ENCODE measurements around the gene KLHL26. TPM values are rescaled to one million over a fixed set of nuclear protein-coding genes. Genes with fewer than 3 reads are reported as not detected.

The KLHL26 gene
- total RNA-seq, 4 donors from 2014 or later, result 1.6 to 6.6 (median 3.4) TPM

DNA sequence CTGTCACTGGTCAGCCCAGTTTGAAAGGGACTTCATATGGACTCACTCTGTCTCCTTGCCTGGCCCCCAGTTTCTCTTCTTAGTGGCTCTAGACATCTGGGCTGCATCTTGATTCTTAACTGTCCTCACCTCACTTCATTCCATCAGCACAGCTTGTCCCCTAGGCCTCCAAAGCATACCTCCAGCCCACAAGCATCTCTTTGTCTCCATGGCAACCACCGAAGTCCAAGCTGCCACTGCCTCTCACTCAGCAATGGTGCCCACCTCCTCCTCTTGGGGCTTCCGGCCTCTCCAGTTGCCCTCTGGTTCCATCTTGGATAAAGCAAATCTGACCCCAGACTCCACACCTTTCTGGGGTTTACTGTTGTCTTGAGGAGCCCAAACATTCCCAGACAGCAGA lies 9.9 kb upstream of the KLHL26 start:
- H3K27ac ChIP-seq, result no peak overlapping the region
- 50 to 75% methylated on average over 2 of the region's 2 CpGs for WGBS, 2 donors
- intact Hi-C loops (cut with DNase I), result no loop called here

DNA sequence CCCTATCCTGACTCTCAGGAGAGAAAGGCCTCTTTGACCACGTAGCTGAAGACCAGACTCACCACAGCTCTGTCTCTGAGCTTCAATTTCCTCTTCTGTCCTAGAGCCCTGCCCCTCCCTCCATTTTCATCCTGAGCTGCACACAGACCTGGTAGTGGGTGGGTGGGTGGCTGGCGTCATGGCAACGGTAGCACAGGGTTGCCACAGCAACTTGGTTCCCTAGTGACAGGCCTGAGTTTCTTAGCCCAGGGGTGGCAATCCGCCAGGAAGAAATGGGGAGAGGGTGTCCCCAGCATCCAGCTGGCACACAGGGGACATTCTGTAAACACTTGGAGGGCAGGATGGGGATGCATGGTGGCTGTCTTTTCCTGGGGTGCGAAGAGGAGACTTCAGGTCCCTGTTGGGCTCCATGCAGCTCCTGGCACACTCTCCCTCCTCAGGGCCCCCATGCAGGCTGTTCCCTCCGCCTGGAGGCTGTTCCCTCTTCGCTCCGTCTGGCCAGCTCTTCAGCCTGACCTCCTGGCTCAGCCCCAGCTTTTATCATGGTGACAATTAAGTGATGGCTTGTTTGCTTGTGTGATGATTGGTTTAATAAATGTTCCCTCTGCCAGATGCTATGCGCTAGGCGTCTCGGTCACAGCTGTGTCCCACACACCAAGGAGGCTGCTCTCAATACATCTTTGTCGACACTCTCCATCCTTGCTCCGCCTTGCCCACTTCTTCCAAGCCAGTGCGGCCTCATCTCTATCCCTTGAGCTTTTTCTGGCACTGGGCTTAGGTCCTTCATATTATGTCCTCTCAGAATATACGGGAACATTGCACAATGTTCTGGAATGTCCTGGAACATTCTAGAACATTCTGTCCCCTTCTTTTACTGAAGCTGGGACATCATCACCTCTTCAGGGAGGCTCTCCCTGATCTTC lies 7.4 kb upstream of the KLHL26 start:
- Histone ChIP-seq H3K36me3 (no peaks in the 10 kb centered on the region), H3K9me3 (no peaks in the 10 kb centered on the region), H3K27me3 (peaks cover 0 to 4% (median 0%) of the 10 kb centered on the region in 4 donors), H3K4me3 (no peak overlapping the region), H3K4me1 (peaks cover 0 to 6% (median 4%) of the 10 kb centered on the region in 3 donors), H3K27ac (peak overlapping the region; percentile 48 to 79 (median 60))
- WGBS, 2 donors, result 64 to 67% methylated on average over 12 to 15 of the region's 15 CpGs
- DNase-seq, result no peak
- intact Hi-C loops (cut with DNase I), result no loop called here
- TF ChIP-seq POLR2A (IDR thresholded peaks at IDR 0.05), result no peak
- TF ChIP-seq, protein P1, sequence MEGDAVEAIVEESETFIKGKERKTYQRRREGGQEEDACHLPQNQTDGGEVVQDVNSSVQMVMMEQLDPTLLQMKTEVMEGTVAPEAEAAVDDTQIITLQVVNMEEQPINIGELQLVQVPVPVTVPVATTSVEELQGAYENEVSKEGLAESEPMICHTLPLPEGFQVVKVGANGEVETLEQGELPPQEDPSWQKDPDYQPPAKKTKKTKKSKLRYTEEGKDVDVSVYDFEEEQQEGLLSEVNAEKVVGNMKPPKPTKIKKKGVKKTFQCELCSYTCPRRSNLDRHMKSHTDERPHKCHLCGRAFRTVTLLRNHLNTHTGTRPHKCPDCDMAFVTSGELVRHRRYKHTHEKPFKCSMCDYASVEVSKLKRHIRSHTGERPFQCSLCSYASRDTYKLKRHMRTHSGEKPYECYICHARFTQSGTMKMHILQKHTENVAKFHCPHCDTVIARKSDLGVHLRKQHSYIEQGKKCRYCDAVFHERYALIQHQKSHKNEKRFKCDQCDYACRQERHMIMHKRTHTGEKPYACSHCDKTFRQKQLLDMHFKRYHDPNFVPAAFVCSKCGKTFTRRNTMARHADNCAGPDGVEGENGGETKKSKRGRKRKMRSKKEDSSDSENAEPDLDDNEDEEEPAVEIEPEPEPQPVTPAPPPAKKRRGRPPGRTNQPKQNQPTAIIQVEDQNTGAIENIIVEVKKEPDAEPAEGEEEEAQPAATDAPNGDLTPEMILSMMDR (IDR thresholded peaks at IDR 0.05), result no peak

More for the DNA sequence above, 9.9 kb upstream of the KLHL26 start:
- Histone ChIP-seq H3K9me3 (no peaks in the 10 kb centered on the region), H3K4me3 (no peak overlapping the region), H3K4me1 (peaks cover 0 to 6% (median 4%) of the 10 kb centered on the region in 3 donors), H3K36me3 (no peaks in the 10 kb centered on the region), H3K27me3 (no peaks in the 10 kb centered on the region)
- no peak for DNase-seq
- TF ChIP-seq POLR2A (IDR thresholded peaks at IDR 0.05), result no peak
- TF ChIP-seq, protein P1 (IDR thresholded peaks at IDR 0.05), result no peak

DNA sequence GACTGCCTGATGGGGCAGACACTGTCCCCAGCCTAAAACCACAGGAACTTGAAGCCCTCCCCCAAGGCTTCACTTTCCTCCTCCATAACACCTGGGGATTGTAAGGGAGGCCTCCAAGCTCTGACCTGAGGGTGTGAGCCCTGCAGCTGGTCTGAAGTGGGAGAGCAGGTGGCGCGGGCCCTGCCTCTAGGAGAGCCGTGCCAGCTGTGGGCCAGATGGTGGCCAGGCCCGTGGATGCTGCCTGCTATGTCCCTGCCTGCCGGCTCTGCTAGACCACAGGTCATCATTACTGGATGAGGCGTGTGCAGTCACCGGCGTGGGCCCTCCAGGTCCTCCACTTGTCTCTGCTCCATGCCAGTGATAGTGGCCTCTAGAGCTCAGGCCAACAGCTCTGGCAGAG lies 3.5 kb upstream of the KLHL26 start:
- no peak overlapping the region for H3K27ac ChIP-seq
- 74 to 88% methylated on average over 3 to 8 of the region's 8 CpGs for WGBS, 2 donors

DNA sequence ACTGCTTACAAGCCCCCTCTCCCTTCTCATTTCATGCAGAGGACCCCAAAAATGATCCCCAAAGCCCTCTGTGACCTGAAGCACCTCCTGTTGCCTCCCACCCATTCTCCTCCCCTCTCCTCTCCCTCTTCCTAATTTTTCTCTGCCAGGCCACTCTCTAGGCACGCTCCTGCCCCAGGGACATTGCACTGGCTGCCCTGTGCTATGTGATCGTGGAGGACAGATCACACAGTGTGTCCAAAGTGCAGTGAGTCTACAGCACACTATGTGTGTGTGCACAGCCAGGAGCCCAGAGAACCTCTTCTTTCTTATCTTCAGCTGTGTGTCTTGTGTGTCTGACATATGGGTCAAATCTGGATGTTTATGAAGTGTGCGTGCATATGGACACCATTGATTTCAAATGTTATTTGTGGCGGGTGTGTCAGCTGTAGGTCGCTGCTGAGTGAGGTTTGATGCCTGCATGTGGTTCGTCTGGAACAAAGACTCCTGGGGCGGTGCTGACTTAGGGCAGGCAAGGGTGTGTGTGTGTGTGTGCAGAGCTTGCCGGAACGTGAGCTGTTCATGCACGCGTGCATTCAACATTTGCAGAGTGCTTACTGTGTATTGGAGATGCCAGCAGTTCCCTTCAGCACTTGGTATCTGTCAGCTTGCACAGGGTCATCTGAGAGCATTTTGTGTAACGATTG lies 2.1 kb upstream of the KLHL26 start:
- Histone ChIP-seq H3K27ac (peak overlapping the region; percentile 75 to 92 (median 87)), H3K4me3 (no peak overlapping the region), H3K4me1 (peaks cover 23 to 51% (median 27%) of the 10 kb centered on the region in 3 donors), H3K27me3 (peaks cover 0 to 4% (median 0%) of the 10 kb centered on the region in 4 donors), H3K36me3 (no peaks in the 10 kb centered on the region), H3K9me3 (no peaks in the 10 kb centered on the region)
- DNase-seq, result no peak
- TF ChIP-seq, protein P1 (IDR thresholded peaks at IDR 0.05), result no peak
- TF ChIP-seq POLR2A (IDR thresholded peaks at IDR 0.05), result no peak
- WGBS, 2 donors, result 22 to 40% methylated on average over 9 to 12 of the region's 12 CpGs
- intact Hi-C loops (cut with DNase I), result no loop called here

More for the DNA sequence above, 3.5 kb upstream of the KLHL26 start:
- Histone ChIP-seq H3K27me3 (peaks cover 0 to 4% (median 0%) of the 10 kb centered on the region in 4 donors), H3K36me3 (no peaks in the 10 kb centered on the region), H3K9me3 (no peaks in the 10 kb centered on the region), H3K4me3 (no peak overlapping the region), H3K4me1 (peaks cover 26 to 45% (median 27%) of the 10 kb centered on the region in 3 donors)
- intact Hi-C loops (cut with DNase I), result no loop called here
- TF ChIP-seq, protein P1 (IDR thresholded peaks at IDR 0.05), result no peak
- TF ChIP-seq POLR2A (IDR thresholded peaks at IDR 0.05), result no peak
- no peak for DNase-seq

DNA sequence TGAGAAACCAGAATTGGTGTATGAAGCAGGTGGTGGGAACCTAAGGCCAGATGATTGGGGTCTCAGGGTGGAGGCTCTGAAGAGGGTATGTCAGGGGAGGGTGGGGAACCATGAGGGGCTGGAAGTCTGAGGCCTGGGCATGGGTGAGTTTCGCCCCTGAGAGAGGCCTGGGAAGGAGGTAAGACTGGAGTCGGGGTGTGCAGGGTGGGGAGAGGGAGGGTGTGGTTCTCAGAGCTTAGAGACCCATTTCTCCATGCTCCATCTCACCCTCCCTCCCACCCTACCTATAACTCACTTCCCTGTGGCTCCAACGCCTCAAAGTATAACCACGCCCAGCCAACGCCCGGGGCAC lies 1.0 kb upstream of the KLHL26 start:
- Histone ChIP-seq H3K36me3 (no peaks in the 10 kb centered on the region), H3K9me3 (no peaks in the 10 kb centered on the region), H3K4me3 (peak overlapping the region in 2 of 4 donors; percentile 79 to 91), H3K27me3 (peaks cover 0 to 4% (median 0%) of the 10 kb centered on the region in 4 donors), H3K4me1 (peaks cover 23 to 52% (median 27%) of the 10 kb centered on the region in 3 donors), H3K27ac (peak overlapping the region; percentile 75 to 92 (median 87))
- intact Hi-C loops (cut with DNase I), result no loop called here
- 18 to 33% methylated on average over 2 to 6 of the region's 6 CpGs for WGBS, 2 donors
- no peak for DNase-seq
- TF ChIP-seq, protein P1 (IDR thresholded peaks at IDR 0.05), result no peak
- no peak for TF ChIP-seq POLR2A (IDR thresholded peaks at IDR 0.05)
